Subcutaneous adipose tissue (tissue), 4 donors: ENCODE results near the gene UBASH3A. TPM values are rescaled to one million over a fixed set of nuclear protein-coding genes. Genes with fewer than 3 reads are reported as not detected.

ENCODE experiments used
- total RNA-seq, 4 donors: library from RNA; depleted of rRNA; stranded (reverse); fragments of >200 nt; gene quantifications; one replicate each; pipeline ENCODE4 v1.1.0, GENCODE V29; 2016
- TF ChIP-seq, protein P1 (sequence below): fragments of 450-650 bp; IDR thresholded peaks from one replicate; pipeline ENCODE4 v1.5.1; 2016; ENCODE audit warnings: low read depth, mild to moderate bottlenecking, control low read depth, antibody characterized with exemption, moderate library complexity

Gene UBASH3A
- total RNA-seq, 4 donors from 2014 or later = 0.38 to 1.2 (median 0.66) TPM; not detected in 1

DNA sequence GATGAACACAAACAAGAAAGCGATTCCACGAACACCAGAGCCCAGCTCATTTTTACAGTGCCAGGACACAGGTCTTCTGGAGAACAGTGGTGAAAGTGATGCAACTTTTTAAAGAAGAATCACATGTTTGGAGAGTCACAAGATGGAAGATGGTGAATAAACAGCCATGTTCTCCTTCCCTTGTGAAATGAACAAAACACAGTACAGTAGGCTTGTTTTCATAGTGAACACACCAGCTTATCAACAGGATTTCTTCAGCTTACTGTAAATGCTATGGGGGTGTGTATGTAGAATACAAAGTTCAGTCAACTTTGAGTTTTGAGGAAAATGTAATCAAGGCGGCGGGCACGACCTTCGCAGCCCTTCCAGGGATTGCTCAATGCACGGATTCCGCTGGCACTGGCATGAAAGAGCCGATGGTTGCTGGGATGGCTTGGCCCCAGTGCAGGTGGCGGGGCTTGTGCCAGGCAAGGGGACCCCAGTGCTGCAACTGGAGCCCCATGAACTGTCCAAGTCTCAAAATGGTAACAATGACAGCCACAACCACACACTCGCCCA is 17.6 kb upstream of the UBASH3A start:
- TF ChIP-seq, protein P1, sequence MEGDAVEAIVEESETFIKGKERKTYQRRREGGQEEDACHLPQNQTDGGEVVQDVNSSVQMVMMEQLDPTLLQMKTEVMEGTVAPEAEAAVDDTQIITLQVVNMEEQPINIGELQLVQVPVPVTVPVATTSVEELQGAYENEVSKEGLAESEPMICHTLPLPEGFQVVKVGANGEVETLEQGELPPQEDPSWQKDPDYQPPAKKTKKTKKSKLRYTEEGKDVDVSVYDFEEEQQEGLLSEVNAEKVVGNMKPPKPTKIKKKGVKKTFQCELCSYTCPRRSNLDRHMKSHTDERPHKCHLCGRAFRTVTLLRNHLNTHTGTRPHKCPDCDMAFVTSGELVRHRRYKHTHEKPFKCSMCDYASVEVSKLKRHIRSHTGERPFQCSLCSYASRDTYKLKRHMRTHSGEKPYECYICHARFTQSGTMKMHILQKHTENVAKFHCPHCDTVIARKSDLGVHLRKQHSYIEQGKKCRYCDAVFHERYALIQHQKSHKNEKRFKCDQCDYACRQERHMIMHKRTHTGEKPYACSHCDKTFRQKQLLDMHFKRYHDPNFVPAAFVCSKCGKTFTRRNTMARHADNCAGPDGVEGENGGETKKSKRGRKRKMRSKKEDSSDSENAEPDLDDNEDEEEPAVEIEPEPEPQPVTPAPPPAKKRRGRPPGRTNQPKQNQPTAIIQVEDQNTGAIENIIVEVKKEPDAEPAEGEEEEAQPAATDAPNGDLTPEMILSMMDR = no peak

DNA sequence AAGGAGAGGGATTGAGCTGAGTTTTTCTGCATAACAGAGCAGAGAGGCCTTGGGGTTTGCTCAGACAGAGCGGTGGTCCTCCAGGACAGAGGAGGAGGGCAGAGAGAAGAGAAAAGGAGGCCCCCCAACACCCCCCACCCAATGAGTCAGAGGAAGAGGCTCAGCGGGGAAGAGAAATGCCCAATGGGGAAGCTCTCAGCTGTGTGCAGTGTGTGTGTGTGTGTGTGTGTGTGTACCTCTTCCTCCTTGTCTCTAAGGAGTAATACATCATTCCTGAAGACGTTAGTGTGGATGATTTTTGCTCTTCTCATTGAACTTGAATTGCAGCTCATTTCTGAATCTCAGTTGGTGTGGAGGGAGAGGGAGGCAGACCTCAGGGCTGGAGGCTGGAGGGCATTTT is 16.5 kb upstream of the UBASH3A start:
- TF ChIP-seq, protein P1 = no peak

DNA sequence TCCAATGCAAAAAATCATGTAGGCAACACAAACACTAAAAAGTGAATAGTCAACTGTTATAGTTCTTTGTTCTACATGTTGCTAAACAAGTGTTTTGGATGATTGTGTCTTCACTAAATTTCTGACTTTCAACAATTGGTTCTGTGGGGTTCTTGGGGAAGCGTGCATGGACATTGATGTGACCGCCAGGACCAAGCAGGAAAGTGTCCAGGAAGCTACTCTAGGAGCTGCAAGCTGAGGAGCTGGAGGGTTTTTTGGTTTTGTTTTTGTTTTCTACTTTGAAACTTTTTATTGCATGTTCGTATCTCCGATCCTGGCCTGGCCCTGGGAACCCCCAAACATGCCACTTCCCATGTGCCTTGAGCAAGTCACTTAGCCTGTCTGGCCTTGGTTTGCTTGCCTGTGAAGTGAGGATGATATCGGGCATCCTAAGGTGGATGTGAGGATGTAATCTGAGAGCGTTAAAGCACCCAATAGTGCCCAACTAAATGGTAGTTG is 15.8 kb upstream of the UBASH3A start:
- TF ChIP-seq, protein P1 = no peak

DNA sequence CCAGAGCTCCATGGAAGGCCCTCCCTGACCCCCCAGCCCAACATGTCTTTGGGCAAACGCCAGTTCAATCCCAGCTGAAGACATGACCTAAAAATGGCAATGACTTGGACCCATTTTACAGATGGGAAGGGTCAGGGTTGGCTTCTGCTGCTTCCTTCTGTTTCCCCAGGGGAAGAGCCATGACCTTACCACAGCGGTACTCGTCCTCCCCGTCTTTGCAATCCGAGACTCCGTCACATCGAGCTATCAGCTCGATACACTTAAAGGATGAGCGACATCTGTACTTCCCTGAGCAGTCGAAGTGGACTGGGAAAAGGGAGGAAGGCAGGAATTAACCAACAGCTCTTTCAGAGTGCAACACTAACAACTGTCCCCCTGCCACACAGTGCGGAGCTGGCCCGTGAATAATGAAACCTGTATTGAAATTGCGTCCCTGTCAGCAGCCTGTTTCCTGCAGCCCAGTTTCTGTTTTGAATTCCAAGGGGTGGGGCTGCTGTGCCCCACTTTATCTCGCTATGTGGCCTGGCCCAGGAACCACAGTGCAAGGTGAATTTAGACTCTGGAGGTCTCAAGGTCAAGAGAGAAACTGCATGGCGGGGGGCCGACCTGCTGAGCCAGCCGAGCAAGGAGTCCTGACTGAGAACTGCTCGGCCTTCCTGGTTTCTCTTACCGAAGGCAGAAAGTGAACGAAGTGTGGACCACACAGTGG is 14.8 kb upstream of the UBASH3A start:
- TF ChIP-seq, protein P1 = no peak

DNA sequence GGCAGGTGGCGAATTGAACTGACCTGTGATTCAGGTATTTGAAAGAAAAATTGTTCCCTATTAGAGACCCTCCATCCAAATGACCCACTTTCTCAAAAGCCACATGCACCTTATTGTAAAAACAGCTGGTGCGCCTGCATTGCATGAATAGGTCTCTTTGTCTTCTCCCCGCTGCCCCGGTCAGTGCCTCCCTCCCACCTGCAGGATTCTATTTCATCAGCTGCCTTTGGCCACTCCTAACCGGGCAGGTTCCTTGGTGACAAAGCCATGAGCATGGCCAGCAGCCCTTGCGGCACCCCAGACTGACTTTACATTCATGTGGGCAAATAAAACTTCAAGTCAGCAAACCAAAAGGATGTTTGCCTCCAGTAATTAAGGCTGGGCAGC is 14.3 kb upstream of the UBASH3A start:
- TF ChIP-seq, protein P1 = no peak

DNA sequence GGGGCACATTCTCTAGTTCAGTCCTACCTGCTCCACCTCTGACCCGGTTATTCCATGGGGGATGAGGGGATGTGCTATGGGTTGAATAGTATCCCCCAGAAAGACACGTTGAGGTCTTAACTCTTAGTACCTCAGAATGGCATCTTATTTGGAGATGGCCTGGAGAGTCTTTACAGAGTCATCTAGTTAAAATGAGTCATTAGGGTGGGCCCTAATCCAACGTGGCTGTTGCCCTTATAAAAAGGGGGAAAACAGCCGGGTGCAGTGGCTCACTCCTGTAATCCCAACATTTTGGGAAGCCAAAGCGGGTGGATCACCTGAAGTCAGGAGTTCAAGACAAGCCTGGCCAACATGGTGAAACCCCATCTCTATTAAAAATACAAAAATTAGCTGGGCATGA is 13.5 kb upstream of the UBASH3A start:
- TF ChIP-seq, protein P1 = no peak

DNA sequence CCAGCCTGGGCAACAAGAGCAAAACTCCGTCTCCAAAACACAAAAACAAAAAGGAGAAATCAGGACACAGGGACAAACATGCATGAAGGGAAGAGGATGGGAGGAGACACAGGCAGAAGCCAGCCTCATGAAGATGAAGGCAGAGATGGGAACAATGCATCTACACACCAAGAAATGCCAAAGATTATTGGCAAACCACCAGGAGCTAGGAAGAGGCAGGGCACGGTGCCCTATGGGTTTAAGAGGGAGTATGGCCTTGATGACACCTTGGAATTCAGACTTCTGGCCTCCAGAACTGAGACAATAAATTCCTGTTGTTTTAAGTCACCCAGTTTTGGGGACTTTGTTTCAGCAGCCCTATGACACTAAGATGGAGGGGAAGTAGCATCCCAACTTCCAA is 13.0 kb upstream of the UBASH3A start:
- TF ChIP-seq, protein P1 = no peak
